GM18520 (cell line): ENCODE data around the gene SMAP2.

ENCODE experiments used
- ATAC-seq: cut with Tn5 transposase; IDR thresholded peaks from one replicate; pipeline ENCODE4 v1.9.1; 2021; ENCODE audit not compliant: unreplicated experiment

SMAP2 gene

GRCh38 chr1:40389871-40390560 is 16.5 kb downstream of the SMAP2 start:
- ATAC-seq, result no peak

GRCh38 chr1:40390857-40391256 is 17.3 kb downstream of the SMAP2 start:
- ATAC-seq, result no peak

GRCh38 chr1:40391688-40392145 is 18.2 kb downstream of the SMAP2 start:
- peak; percentile 40 for ATAC-seq

GRCh38 chr1:40392221-40392620 is 18.7 kb downstream of the SMAP2 start:
- ATAC-seq, result no peak

GRCh38 chr1:40393173-40393572 is 19.6 kb downstream of the SMAP2 start:
- no peak for ATAC-seq

- ATAC-seq, result no peak
These were observed 21.1 kb downstream of the SMAP2 start for GRCh38 chr1:40394491-40395172.

GRCh38 chr1:40395190-40396175 is 22.0 kb downstream of the SMAP2 start:
- ATAC-seq, result no peak

GRCh38 chr1:40396420-40396819 is 22.9 kb downstream of the SMAP2 start:
- no peak for ATAC-seq

- ATAC-seq, result no peak
These were observed 23.7 kb downstream of the SMAP2 start for GRCh38 chr1:40397258-40397657.

GRCh38 chr1:40399984-40400704 is 26.6 kb downstream of the SMAP2 start:
- ATAC-seq, result peak; percentile 34

- no peak for ATAC-seq
These were observed 28.1 kb downstream of the SMAP2 start for GRCh38 chr1:40401473-40402201.

GRCh38 chr1:40404670-40405462 is 31.3 kb downstream of the SMAP2 start:
- no peak for ATAC-seq

GRCh38 chr1:40405812-40406211 is 32.3 kb downstream of the SMAP2 start:
- no peak for ATAC-seq

- ATAC-seq, result no peak
These were observed 33.9 kb downstream of the SMAP2 start for GRCh38 chr1:40407453-40407852.

GRCh38 chr1:40409467-40409866 is 35.9 kb downstream of the SMAP2 start:
- ATAC-seq, result no peak

- ATAC-seq, result no peak
These were observed 37.8 kb downstream of the SMAP2 start for GRCh38 chr1:40411294-40411693.

GRCh38 chr1:40411843-40412242 is 38.3 kb downstream of the SMAP2 start:
- ATAC-seq, result no peak

GRCh38 chr1:40413527-40414252 is 40.2 kb downstream of the SMAP2 start:
- no peak for ATAC-seq

- no peak for ATAC-seq
These were observed 40.8 kb downstream of the SMAP2 start for GRCh38 chr1:40414331-40414730.
